ENCODE measurements around the gene ILK.

The ILK gene

GRCh38 chr11:6608726-6609501 lies 5.3 kb downstream of the ILK start:
- H3K4me3 Mint-ChIP-seq = no peak overlapping the region
- H3K27ac Mint-ChIP-seq = no peak overlapping the region
- H3K36me3 Mint-ChIP-seq (ENCODE audit: low read depth) = peaks cover 32% of the 10 kb centered on the region
- no peak for DNase-seq
- H3K4me1 Mint-ChIP-seq = peaks cover 25% of the 10 kb centered on the region
- ATAC-seq = no peak
- no peaks in the 10 kb centered on the region for H3K27me3 Mint-ChIP-seq
- no peaks in the 10 kb centered on the region for H3K9me3 Mint-ChIP-seq

GRCh38 chr11:6609502-6610015 lies 6.0 kb downstream of the ILK start:
- no peaks in the 10 kb centered on the region for H3K27me3 Mint-ChIP-seq
- peak overlapping the region; percentile 50 for H3K27ac Mint-ChIP-seq
- no peak for DNase-seq
- H3K9me3 Mint-ChIP-seq = no peaks in the 10 kb centered on the region
- H3K4me3 Mint-ChIP-seq = no peak overlapping the region
- no peak for ATAC-seq
- H3K36me3 Mint-ChIP-seq (ENCODE audit: low read depth) = peaks cover 32% of the 10 kb centered on the region
- H3K4me1 Mint-ChIP-seq = peaks cover 25% of the 10 kb centered on the region

- peak overlapping the region; percentile 50 for H3K27ac Mint-ChIP-seq
- no peak for DNase-seq
- peaks cover 37% of the 10 kb centered on the region for H3K36me3 Mint-ChIP-seq (ENCODE audit: low read depth)
- peaks cover 25% of the 10 kb centered on the region for H3K4me1 Mint-ChIP-seq
- peak overlapping the region; percentile 12 for H3K4me3 Mint-ChIP-seq
- ATAC-seq = no peak
- no peaks in the 10 kb centered on the region for H3K27me3 Mint-ChIP-seq
- H3K9me3 Mint-ChIP-seq = no peaks in the 10 kb centered on the region
Observed at GRCh38 chr11:6610591-6610990, 7.0 kb downstream of the ILK start.

GRCh38 chr11:6611092-6611962 lies 7.8 kb downstream of the ILK start:
- Mint-ChIP-seq H3K4me3 (no peak overlapping the region), H3K9me3 (no peaks in the 10 kb centered on the region), H3K27ac (peak overlapping the region; percentile 88), H3K36me3 (ENCODE audit: low read depth) (peaks cover 38% of the 10 kb centered on the region), H3K4me1 (peaks cover 29% of the 10 kb centered on the region), H3K27me3 (no peaks in the 10 kb centered on the region)
- ATAC-seq = no peak
- DNase-seq = peak; percentile 36

- peak overlapping the region; percentile 88 for H3K27ac Mint-ChIP-seq
- H3K4me1 Mint-ChIP-seq = peaks cover 33% of the 10 kb centered on the region
- DNase-seq (no peak), ATAC-seq (peak; percentile 3)
- no peaks in the 10 kb centered on the region for H3K9me3 Mint-ChIP-seq
- peaks cover 41% of the 10 kb centered on the region for H3K36me3 Mint-ChIP-seq (ENCODE audit: low read depth)
- no peak overlapping the region for H3K4me3 Mint-ChIP-seq
- no peaks in the 10 kb centered on the region for H3K27me3 Mint-ChIP-seq
Observed at GRCh38 chr11:6611963-6612212, 8.3 kb downstream of the ILK start.

GRCh38 chr11:6612213-6613041 lies 8.9 kb downstream of the ILK start, which contains the start of gene TAF10:
TSS of gene TAF10 (minus strand) at chr11:6612216. CDS start at chr11:6612189, 27 bp downstream.
- peak; percentile 84 for ATAC-seq
- H3K27me3 Mint-ChIP-seq = no peaks in the 10 kb centered on the region
- H3K27ac Mint-ChIP-seq = peak within 1 kb of the TSS; percentile 88
- peak; percentile 97 for DNase-seq
- peaks cover 40% of the 10 kb centered on the region for H3K36me3 Mint-ChIP-seq (ENCODE audit: low read depth)
- peaks cover 33% of the 10 kb centered on the region for H3K4me1 Mint-ChIP-seq
- no peaks in the 10 kb centered on the region for H3K9me3 Mint-ChIP-seq
- no peak within 1 kb of the TSS for H3K4me3 Mint-ChIP-seq

GRCh38 chr11:6613496-6613895 lies 9.9 kb downstream of the ILK start:
- DNase-seq = no peak
- Mint-ChIP-seq H3K9me3 (no peaks in the 10 kb centered on the region), H3K4me1 (peaks cover 33% of the 10 kb centered on the region), H3K27me3 (no peaks in the 10 kb centered on the region), H3K27ac (no peak overlapping the region), H3K36me3 (ENCODE audit: low read depth) (peaks cover 37% of the 10 kb centered on the region), H3K4me3 (no peak overlapping the region)
- no peak for ATAC-seq

GRCh38 chr11:6614446-6614845 lies 10.9 kb downstream of the ILK start:
- Mint-ChIP-seq H3K9me3 (no peaks in the 10 kb centered on the region), H3K4me3 (no peak overlapping the region), H3K27me3 (no peaks in the 10 kb centered on the region), H3K36me3 (ENCODE audit: low read depth) (peaks cover 28% of the 10 kb centered on the region), H3K27ac (no peak overlapping the region), H3K4me1 (peaks cover 26% of the 10 kb centered on the region)
- no peak for ATAC-seq
- DNase-seq = no peak

- Mint-ChIP-seq H3K36me3 (ENCODE audit: low read depth) (peaks cover 22% of the 10 kb centered on the region), H3K27ac (no peak overlapping the region), H3K4me1 (peaks cover 20% of the 10 kb centered on the region), H3K9me3 (no peaks in the 10 kb centered on the region), H3K4me3 (no peak overlapping the region), H3K27me3 (no peaks in the 10 kb centered on the region)
- DNase-seq = no peak
- ATAC-seq = no peak
Observed at GRCh38 chr11:6615046-6615445, 11.5 kb downstream of the ILK start.

GRCh38 chr11:6615882-6616585 lies 12.5 kb downstream of the ILK start:
- Mint-ChIP-seq H3K36me3 (ENCODE audit: low read depth) (peaks cover 13% of the 10 kb centered on the region), H3K27ac (peak overlapping the region; percentile 60), H3K9me3 (no peaks in the 10 kb centered on the region), H3K27me3 (no peaks in the 10 kb centered on the region), H3K4me3 (no peak overlapping the region), H3K4me1 (peaks cover 13% of the 10 kb centered on the region)
- DNase-seq (no peak), ATAC-seq (no peak)

GRCh38 chr11:6616596-6617250 lies 13.1 kb downstream of the ILK start:
- Mint-ChIP-seq H3K4me3 (no peak overlapping the region), H3K9me3 (no peaks in the 10 kb centered on the region), H3K27me3 (no peaks in the 10 kb centered on the region), H3K36me3 (ENCODE audit: low read depth) (peaks cover 9% of the 10 kb centered on the region), H3K27ac (no peak overlapping the region), H3K4me1 (peaks cover 9% of the 10 kb centered on the region)
- DNase-seq (no peak), ATAC-seq (no peak)

- H3K27me3 Mint-ChIP-seq = no peaks in the 10 kb centered on the region
- H3K27ac Mint-ChIP-seq = no peak overlapping the region
- H3K4me1 Mint-ChIP-seq = peaks cover 9% of the 10 kb centered on the region
- H3K9me3 Mint-ChIP-seq = no peaks in the 10 kb centered on the region
- H3K4me3 Mint-ChIP-seq = no peak overlapping the region
- peaks cover 9% of the 10 kb centered on the region for H3K36me3 Mint-ChIP-seq (ENCODE audit: low read depth)
- no peak for ATAC-seq
- no peak for DNase-seq
Observed at GRCh38 chr11:6617315-6617781, 13.8 kb downstream of the ILK start.

GRCh38 chr11:6618117-6619003 lies 14.8 kb downstream of the ILK start:
- Mint-ChIP-seq H3K27ac (no peak overlapping the region), H3K36me3 (ENCODE audit: low read depth) (peaks cover 9% of the 10 kb centered on the region), H3K4me1 (peaks cover 9% of the 10 kb centered on the region), H3K9me3 (no peaks in the 10 kb centered on the region), H3K27me3 (no peaks in the 10 kb centered on the region), H3K4me3 (no peak overlapping the region)
- DNase-seq = peak; percentile 50
- ATAC-seq = peak; percentile 33

Data from activated naive CD8-positive, alpha-beta T cell treated with anti-CD3 and anti-CD28 coated beads, Interleukin-2, amount 50 U/mL, for 24 hours (primary cell).